ENCODE data around the gene ZDHHC23. TPM values are rescaled to one million over a fixed set of nuclear protein-coding genes. Genes with fewer than 3 reads are reported as not detected.

ZDHHC23 gene
- total RNA-seq, 1 donor from 2014 or later: 2.4 TPM

DNA sequence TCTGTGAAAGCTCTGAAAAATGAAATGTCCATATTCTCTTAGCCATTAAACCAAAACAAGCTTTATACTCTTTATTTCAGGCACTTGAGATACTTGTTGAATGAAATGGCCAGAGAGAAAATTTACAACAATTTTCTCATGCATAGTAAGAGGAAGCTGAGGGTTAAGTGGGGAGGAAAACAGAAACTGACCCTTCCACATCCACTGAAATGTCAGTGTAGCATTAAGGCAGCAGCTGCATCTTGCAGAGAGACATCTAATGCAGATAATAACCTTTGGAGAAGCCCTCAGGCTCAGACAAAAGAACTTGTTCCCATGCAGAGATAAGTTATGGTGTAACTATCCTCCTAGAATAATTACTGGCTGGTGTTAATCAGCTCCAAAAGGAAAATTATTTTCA is 34.0 kb downstream of the ZDHHC23 start:
- TF ChIP-seq EZH2 (IDR thresholded peaks at IDR 0.05): no peak
- TF ChIP-seq EZH2phosphoT487 (IDR thresholded peaks at IDR 0.05): no peak
- TF ChIP-seq, protein P1, sequence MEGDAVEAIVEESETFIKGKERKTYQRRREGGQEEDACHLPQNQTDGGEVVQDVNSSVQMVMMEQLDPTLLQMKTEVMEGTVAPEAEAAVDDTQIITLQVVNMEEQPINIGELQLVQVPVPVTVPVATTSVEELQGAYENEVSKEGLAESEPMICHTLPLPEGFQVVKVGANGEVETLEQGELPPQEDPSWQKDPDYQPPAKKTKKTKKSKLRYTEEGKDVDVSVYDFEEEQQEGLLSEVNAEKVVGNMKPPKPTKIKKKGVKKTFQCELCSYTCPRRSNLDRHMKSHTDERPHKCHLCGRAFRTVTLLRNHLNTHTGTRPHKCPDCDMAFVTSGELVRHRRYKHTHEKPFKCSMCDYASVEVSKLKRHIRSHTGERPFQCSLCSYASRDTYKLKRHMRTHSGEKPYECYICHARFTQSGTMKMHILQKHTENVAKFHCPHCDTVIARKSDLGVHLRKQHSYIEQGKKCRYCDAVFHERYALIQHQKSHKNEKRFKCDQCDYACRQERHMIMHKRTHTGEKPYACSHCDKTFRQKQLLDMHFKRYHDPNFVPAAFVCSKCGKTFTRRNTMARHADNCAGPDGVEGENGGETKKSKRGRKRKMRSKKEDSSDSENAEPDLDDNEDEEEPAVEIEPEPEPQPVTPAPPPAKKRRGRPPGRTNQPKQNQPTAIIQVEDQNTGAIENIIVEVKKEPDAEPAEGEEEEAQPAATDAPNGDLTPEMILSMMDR (IDR thresholded peaks at IDR 0.05): no peak
- DNase-seq (ENCODE audit: low spot score): no peak
- Histone ChIP-seq H3K4me3 (no peak overlapping the region), H3K9me3 (ENCODE audit: low read depth) (no peaks in the 10 kb centered on the region), H3K4me1 (peaks cover 16% of the 10 kb centered on the region), H3K4me2 (no peak overlapping the region), H3F3A (ENCODE audit: low read depth) (no peaks in the 10 kb centered on the region), H3K9ac (no peak overlapping the region), H3K27ac (no peak overlapping the region), H3K27me3 (no peaks in the 10 kb centered on the region), H3K36me3 (no peaks in the 10 kb centered on the region), H2AFZ (replicated peaks) (no peak overlapping the region), H4K20me1 (ENCODE audit: low read depth) (no peaks in the 10 kb centered on the region), H3K79me2 (ENCODE audit: low read depth) (no peaks in the 10 kb centered on the region)
- Mint-ChIP-seq H3K9me3 (no peaks in the 10 kb centered on the region), H3K4me1 (peaks cover 2% of the 10 kb centered on the region), H3K36me3 (peaks cover 23% of the 10 kb centered on the region), H3K27ac (no peak overlapping the region), H3K27me3 (ENCODE audit: insufficient read depth, low read depth) (no peaks in the 10 kb centered on the region), H3K4me3 (no peak overlapping the region)

DNA sequence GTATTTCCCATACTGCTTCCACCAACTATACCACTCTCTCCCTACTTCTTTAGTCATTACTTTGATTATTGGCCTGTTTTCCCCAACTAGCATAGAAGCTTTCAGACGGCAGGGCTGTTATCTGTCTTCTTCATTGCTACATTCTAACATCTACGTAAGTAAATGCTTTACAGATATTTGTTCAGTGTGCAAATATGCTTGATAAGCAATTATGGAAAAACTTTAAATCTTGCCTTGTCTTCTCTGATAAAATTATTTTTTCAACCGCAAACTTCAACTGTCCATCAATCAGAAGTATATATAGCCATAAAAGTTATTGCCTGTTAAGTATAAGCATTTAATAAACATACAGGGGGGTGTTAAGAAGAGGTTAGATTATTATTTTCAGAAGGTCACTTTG is 35.7 kb downstream of the ZDHHC23 start:
- Mint-ChIP-seq H3K4me1 (peaks cover 2% of the 10 kb centered on the region), H3K4me3 (no peak overlapping the region), H3K27ac (no peak overlapping the region), H3K27me3 (ENCODE audit: insufficient read depth, low read depth) (no peaks in the 10 kb centered on the region), H3K9me3 (no peaks in the 10 kb centered on the region), H3K36me3 (peaks cover 28% of the 10 kb centered on the region)
- H3F3A ChIP-seq (ENCODE audit: low read depth): no peaks in the 10 kb centered on the region
- no peak for TF ChIP-seq EZH2phosphoT487 (IDR thresholded peaks at IDR 0.05)
- TF ChIP-seq, protein P1 (IDR thresholded peaks at IDR 0.05): no peak
- no peak for TF ChIP-seq EZH2 (IDR thresholded peaks at IDR 0.05)
- H4K20me1 ChIP-seq (ENCODE audit: low read depth): no peaks in the 10 kb centered on the region
- H3K79me2 ChIP-seq (ENCODE audit: low read depth): no peaks in the 10 kb centered on the region
- H2AFZ ChIP-seq (replicated peaks): no peak overlapping the region
- no peak overlapping the region for H3K27ac ChIP-seq
- H3K36me3 ChIP-seq: no peaks in the 10 kb centered on the region
- H3K9ac ChIP-seq: no peak overlapping the region
- peaks cover 16% of the 10 kb centered on the region for H3K4me1 ChIP-seq
- no peak overlapping the region for H3K4me2 ChIP-seq
- no peak for DNase-seq (ENCODE audit: low spot score)
- no peaks in the 10 kb centered on the region for H3K27me3 ChIP-seq
- H3K4me3 ChIP-seq: no peak overlapping the region
- no peaks in the 10 kb centered on the region for H3K9me3 ChIP-seq (ENCODE audit: low read depth)

DNA sequence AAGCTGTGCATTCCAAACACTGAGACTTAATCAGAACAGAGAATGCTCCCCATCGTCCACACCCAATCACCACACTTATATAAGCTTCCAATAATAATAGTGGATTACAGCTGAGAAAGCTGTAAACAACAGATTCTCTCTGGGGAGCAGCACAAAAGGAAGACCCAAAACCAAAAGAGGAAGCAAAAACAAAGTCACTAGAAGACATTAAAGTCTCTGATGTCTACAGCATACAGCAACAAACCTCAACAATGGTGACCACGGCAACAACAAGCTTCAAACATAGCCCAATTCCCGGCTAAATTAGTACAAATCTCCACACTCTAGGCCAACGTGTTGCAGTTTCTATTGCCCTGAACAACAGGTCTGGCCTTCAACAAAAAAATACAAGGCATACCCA is 37.7 kb downstream of the ZDHHC23 start:
- no peaks in the 10 kb centered on the region for H3K9me3 Mint-ChIP-seq
- H3K27me3 ChIP-seq: no peaks in the 10 kb centered on the region
- no peaks in the 10 kb centered on the region for H3K36me3 ChIP-seq
- H3K36me3 Mint-ChIP-seq: peaks cover 24% of the 10 kb centered on the region
- peak overlapping the region; percentile 56 for H3K27ac ChIP-seq
- no peak overlapping the region for H3K4me3 Mint-ChIP-seq
- no peak overlapping the region for H3K4me2 ChIP-seq
- H2AFZ ChIP-seq (replicated peaks): no peak overlapping the region
- H3K27me3 Mint-ChIP-seq (ENCODE audit: insufficient read depth, low read depth): no peaks in the 10 kb centered on the region
- H3K9me3 ChIP-seq (ENCODE audit: low read depth): no peaks in the 10 kb centered on the region
- peak; percentile 21 for DNase-seq (ENCODE audit: low spot score)
- peaks cover 16% of the 10 kb centered on the region for H3K4me1 ChIP-seq
- H3K9ac ChIP-seq: no peak overlapping the region
- no peak overlapping the region for H3K4me3 ChIP-seq
- H3K27ac Mint-ChIP-seq: no peak overlapping the region
- H3K79me2 ChIP-seq (ENCODE audit: low read depth): no peaks in the 10 kb centered on the region
- no peaks in the 10 kb centered on the region for H4K20me1 ChIP-seq (ENCODE audit: low read depth)
- peaks cover 2% of the 10 kb centered on the region for H3K4me1 Mint-ChIP-seq
- H3F3A ChIP-seq (ENCODE audit: low read depth): no peaks in the 10 kb centered on the region
- TF ChIP-seq, protein P1 (IDR thresholded peaks at IDR 0.05): no peak
- TF ChIP-seq EZH2 (IDR thresholded peaks at IDR 0.05): no peak
- TF ChIP-seq EZH2phosphoT487 (IDR thresholded peaks at IDR 0.05): no peak

Measured in neural progenitor cell (in vitro differentiated cells).